Measurements from ENCODE around the gene CNIH2. TPM values are rescaled to one million over a fixed set of nuclear protein-coding genes. Genes with fewer than 3 reads are reported as not detected.

Gene CNIH2
- total and polyA plus RNA-seq, 9 of the 15 experiments (the other 6 are each of a cell fraction or from before 2014, with no cell fraction given) = 0.26 to 0.89 (median 0.40) TPM; not detected in 4

GRCh38 chr11:66284526-66285078 lies 6.6 kb downstream of the CNIH2 start:
- Histone ChIP-seq H3K27ac (ENCODE audit: extremely low read depth, low read depth, low read length) (no peak overlapping the region), H3K27me3 (ENCODE audit: control insufficient read depth in 2 of 2, insufficient read depth in 2 of 2, low read length in 2 of 2) (no peaks in the 10 kb centered on the region), H3K9me1 (ENCODE audit: control insufficient read depth, insufficient read depth, low read length) (peaks cover 4% of the 10 kb centered on the region), H2AFZ (ENCODE audit: low read depth, low read length) (no peak overlapping the region), H3K9me3 (replicated peaks; ENCODE audit: control insufficient read depth, insufficient read depth, low read depth, low read length) (no peaks in the 10 kb centered on the region), H3K4me3 (no peak overlapping the region), H3K4me2 (ENCODE audit: insufficient read depth, low read length) (no peak overlapping the region), H3K9ac (ENCODE audit: insufficient read depth in 1 of 2, low read depth in 2 of 2, low read length in 2 of 2) (peak overlapping the region in 1 of 2 experiments; percentile 69; a peak in 1 of 4 replicates), H3K79me2 (ENCODE audit: control insufficient read depth, insufficient read depth, low read length) (peaks cover 24% of the 10 kb centered on the region), H3K36me3 (ENCODE audit: control insufficient read depth, insufficient read depth, low read length) (peaks cover 37% of the 10 kb centered on the region; the same call in 2 of the 3 replicates), H3K4me1 (replicated peaks in 1 of 2; ENCODE audit: control insufficient read depth in 2 of 2, insufficient read depth in 2 of 2, low read length in 2 of 2) (peaks cover 15 to 58% of the 10 kb centered on the region in 2 experiments; a peak in 3 of 5 replicates), H4K20me1 (replicated peaks; ENCODE audit: control insufficient read depth, insufficient read depth, low read length) (peaks cover 22% of the 10 kb centered on the region)
- intact Hi-C loops (cut with micrococcal nuclease) (no loop called here), in situ Hi-C loops (cut with MboI) (no loop called here)
- ATAC-seq = no peak
- no TSS peak for BruUV-seq (replicated peaks)
- 94% methylated on average over 14 of the region's 16 CpGs for WGBS (ENCODE audit: insufficient coverage, low coverage, missing lambda C conversion rate)
- POLR2A ChIA-PET = interaction anchor here (0.6 kb wide), 1 partner anchor 63 kb away, joined by 3 read pairs; no protein-coding TSS in a partner anchor
- no peak for DNase-seq (ENCODE audit: extremely low read depth in 1 of 4, low spot score in 3 of 4)
- no peak for FAIRE-seq
- CTCF ChIA-PET (ENCODE audit: low intra/inter-chr PET ratio) = no interaction called here
- no peak for TF ChIP-seq TGIF2 (CRISPR knock-in tag; IDR thresholded peaks at IDR 0.05)
- no peak for TF ChIP-seq NFIX (CRISPR knock-in tag; IDR thresholded peaks at IDR 0.05; ENCODE audit: low read depth)
- TF ChIP-seq POLR2G (IDR thresholded peaks at IDR 0.05; ENCODE audit: low read depth, low read length) = peak; percentile 5; the same call in 1 of the 2 replicates
- TF ChIP-seq ZNF707 (CRISPR knock-in tag; conservative IDR thresholded peaks at IDR 0.05) = no peak
- TF ChIP-seq, protein P1, sequence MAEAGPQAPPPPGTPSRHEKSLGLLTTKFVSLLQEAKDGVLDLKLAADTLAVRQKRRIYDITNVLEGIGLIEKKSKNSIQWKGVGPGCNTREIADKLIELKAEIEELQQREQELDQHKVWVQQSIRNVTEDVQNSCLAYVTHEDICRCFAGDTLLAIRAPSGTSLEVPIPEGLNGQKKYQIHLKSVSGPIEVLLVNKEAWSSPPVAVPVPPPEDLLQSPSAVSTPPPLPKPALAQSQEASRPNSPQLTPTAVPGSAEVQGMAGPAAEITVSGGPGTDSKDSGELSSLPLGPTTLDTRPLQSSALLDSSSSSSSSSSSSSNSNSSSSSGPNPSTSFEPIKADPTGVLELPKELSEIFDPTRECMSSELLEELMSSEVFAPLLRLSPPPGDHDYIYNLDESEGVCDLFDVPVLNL (CRISPR knock-in tag; IDR thresholded peaks at IDR 0.05; ENCODE audit: low read depth) = no peak

Data from K562 (cell line).